Measurements from ENCODE around the gene SRPRB.

The SRPRB gene

DNA sequence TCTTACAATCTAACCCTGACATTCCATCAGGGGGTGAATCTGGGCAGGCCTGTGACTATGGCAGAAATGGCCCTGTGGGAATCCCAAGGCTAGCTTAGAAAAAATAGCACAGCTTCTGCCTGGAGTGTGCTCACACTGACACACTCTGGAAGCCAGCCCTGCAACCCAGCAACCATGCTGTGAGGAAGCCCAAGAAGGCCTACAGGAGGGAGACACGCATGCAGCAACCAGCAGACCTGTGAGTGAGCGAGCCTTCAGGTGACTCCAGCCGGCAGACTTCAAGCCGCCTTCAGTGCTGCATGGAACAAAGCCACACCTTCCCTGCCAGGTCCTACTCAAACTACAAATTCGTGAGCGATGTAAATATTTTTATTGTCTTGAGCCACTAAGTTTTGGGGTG is 64.0 kb downstream of the SRPRB start:
- no peak for DNase-seq

DNA sequence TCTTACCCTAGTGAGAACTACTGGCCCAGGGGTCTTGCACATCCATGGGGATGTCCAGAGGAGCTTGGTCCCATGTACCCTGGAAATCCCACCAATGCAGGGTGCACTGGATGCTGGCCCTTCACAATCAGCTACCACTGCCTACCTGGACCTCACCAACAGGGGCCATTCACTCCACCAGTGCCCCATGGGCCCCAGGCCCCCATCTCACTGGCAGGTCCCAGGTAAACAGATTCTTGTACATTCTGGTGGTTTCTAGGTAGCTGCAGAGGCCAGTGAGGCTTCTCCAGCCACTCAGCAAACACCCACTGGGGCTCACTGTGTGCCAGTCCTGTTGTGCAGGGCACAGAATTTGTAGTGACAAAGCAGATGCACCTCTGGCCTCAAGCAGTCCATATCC is 65.2 kb downstream of the SRPRB start:
- DNase-seq, result no peak
